ENCODE results near the gene RARB. TPM values are rescaled to one million over a fixed set of nuclear protein-coding genes. Genes with fewer than 3 reads are reported as not detected.

Gene RARB
- total RNA-seq, 1 experiment from 2014 or later: 2.5 TPM

DNA sequence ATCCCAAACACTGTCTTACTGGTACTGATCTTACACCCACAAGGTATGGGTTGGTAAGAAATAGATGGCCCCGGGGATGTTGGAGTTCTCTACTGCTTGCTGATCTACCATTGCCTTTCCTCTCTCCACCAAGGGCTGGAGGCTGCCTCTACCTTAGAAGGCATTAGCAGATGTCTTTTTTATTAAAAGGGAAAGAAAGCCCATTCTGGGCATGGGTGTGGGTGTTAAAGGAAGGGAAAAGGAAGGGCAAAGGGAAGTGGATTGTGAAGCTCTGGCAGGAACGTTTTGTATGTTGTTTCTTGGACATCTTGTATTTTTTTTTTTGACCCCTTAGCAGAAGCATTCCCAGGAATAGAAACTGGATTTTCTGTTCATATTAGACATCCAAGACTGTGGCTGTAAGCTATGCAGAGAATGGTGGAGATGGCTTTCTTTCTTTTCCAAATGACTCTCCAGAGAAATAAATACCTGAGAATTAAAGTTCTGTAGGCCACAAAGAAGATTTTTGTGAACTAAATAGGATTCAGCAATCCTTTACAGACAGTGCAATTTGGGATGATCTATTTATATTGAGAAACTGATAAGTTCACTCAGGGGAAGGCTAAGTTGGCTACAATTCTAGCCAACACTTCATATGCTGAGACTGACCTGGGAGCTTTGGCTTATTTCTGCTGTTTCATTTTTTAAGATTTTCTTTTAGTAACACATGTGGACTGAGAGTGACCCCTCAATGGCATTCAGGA, 127.8 kb downstream of the RARB start:
- DNase-seq: no peak
- Histone ChIP-seq H3K4me3 (ENCODE audit: low read depth, low read length) (no peak overlapping the region), H3K9me3 (no peaks in the 10 kb centered on the region), H3K27me3 (replicated peaks; ENCODE audit: control insufficient read depth, insufficient read depth, low read length) (no peaks in the 10 kb centered on the region), H3K4me1 (no peaks in the 10 kb centered on the region), H3K36me3 (ENCODE audit: control insufficient read depth, insufficient read depth, low read length) (no peaks in the 10 kb centered on the region)
- Mint-ChIP-seq H3K27ac (ENCODE audit: unreplicated experiment) (no peak overlapping the region), H3K9me3 (ENCODE audit: unreplicated experiment) (no peaks in the 10 kb centered on the region), H3K27me3 (ENCODE audit: insufficient read depth, unreplicated experiment) (no peaks in the 10 kb centered on the region), H3K4me1 (ENCODE audit: low read depth, unreplicated experiment) (no peaks in the 10 kb centered on the region), H3K36me3 (ENCODE audit: insufficient read depth, unreplicated experiment) (no peaks in the 10 kb centered on the region), H3K4me3 (ENCODE audit: unreplicated experiment) (no peak overlapping the region)
- ChIA-PET POLR2A (no interaction called here), CTCF (no interaction called here)
- intact Hi-C loops (cut with micrococcal nuclease; ENCODE audit: unreplicated experiment): no loop called here
- no TSS peak for BruUV-seq (replicated peaks)
- no peak for TF ChIP-seq CTCF (IDR thresholded peaks at IDR 0.05; ENCODE audit: insufficient read depth in 1 of 2, low read depth in 1 of 2, low read length in 1 of 2, severe bottlenecking in 1 of 2, unreplicated experiment in 1 of 2)

DNA sequence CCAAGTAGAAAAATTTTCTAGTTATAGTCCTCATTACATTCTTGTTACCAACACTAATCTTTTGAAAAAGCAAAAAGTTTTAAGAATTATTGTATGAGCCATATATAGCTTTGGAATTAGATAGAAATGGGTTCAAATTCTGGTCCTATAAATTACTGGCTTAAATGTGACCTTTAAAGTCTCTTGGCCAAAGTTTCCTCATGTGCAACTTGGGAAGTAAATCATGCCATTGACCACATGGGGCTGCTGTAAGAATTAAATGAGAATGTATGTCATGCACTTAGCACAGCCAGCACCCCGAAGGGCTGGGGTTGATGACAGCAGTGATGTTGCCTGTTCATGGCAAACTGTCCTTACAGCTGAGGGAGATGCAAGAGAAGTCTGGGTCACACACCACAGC, 128.4 kb downstream of the RARB start:
- POLR2A ChIA-PET: no interaction called here
- Histone ChIP-seq H3K4me3 (ENCODE audit: low read depth, low read length) (no peak overlapping the region), H3K9me3 (no peaks in the 10 kb centered on the region), H3K36me3 (ENCODE audit: control insufficient read depth, insufficient read depth, low read length) (no peaks in the 10 kb centered on the region), H3K4me1 (no peaks in the 10 kb centered on the region), H3K27me3 (replicated peaks; ENCODE audit: control insufficient read depth, insufficient read depth, low read length) (no peaks in the 10 kb centered on the region)
- no peak for DNase-seq
- no peaks in the 10 kb centered on the region for H3K27me3 Mint-ChIP-seq (ENCODE audit: insufficient read depth, unreplicated experiment)
- TF ChIP-seq CTCF (IDR thresholded peaks at IDR 0.05; ENCODE audit: insufficient read depth in 1 of 2, low read depth in 1 of 2, low read length in 1 of 2, severe bottlenecking in 1 of 2, unreplicated experiment in 1 of 2): no peak
- H3K4me3 Mint-ChIP-seq (ENCODE audit: unreplicated experiment): no peak overlapping the region
- H3K9me3 Mint-ChIP-seq (ENCODE audit: unreplicated experiment): no peaks in the 10 kb centered on the region
- H3K4me1 Mint-ChIP-seq (ENCODE audit: low read depth, unreplicated experiment): no peaks in the 10 kb centered on the region
- intact Hi-C loops (cut with micrococcal nuclease; ENCODE audit: unreplicated experiment): no loop called here
- BruUV-seq (replicated peaks): no TSS peak
- H3K36me3 Mint-ChIP-seq (ENCODE audit: insufficient read depth, unreplicated experiment): no peaks in the 10 kb centered on the region
- H3K27ac Mint-ChIP-seq (ENCODE audit: unreplicated experiment): no peak overlapping the region
- CTCF ChIA-PET: no interaction called here

GRCh38 chr3:25557694-25558093, 129.6 kb downstream of the RARB start:
- Mint-ChIP-seq H3K4me3 (ENCODE audit: unreplicated experiment) (no peak overlapping the region), H3K27ac (ENCODE audit: unreplicated experiment) (no peak overlapping the region), H3K27me3 (ENCODE audit: insufficient read depth, unreplicated experiment) (no peaks in the 10 kb centered on the region), H3K36me3 (ENCODE audit: insufficient read depth, unreplicated experiment) (no peaks in the 10 kb centered on the region), H3K4me1 (ENCODE audit: low read depth, unreplicated experiment) (no peaks in the 10 kb centered on the region), H3K9me3 (ENCODE audit: unreplicated experiment) (no peaks in the 10 kb centered on the region)
- Histone ChIP-seq H3K9me3 (no peaks in the 10 kb centered on the region), H3K27me3 (replicated peaks; ENCODE audit: control insufficient read depth, insufficient read depth, low read length) (no peaks in the 10 kb centered on the region), H3K36me3 (ENCODE audit: control insufficient read depth, insufficient read depth, low read length) (no peaks in the 10 kb centered on the region), H3K4me3 (ENCODE audit: low read depth, low read length) (no peak overlapping the region), H3K4me1 (no peaks in the 10 kb centered on the region)
- ChIA-PET POLR2A (no interaction called here), CTCF (no interaction called here)
- DNase-seq: no peak
- BruUV-seq (replicated peaks): no TSS peak
- TF ChIP-seq CTCF (IDR thresholded peaks at IDR 0.05; ENCODE audit: insufficient read depth in 1 of 2, low read depth in 1 of 2, low read length in 1 of 2, severe bottlenecking in 1 of 2, unreplicated experiment in 1 of 2): no peak
- intact Hi-C loops (cut with micrococcal nuclease; ENCODE audit: unreplicated experiment): no loop called here

Measured in Caco-2 (cell line).